HepG2 (cell line): ENCODE data around the gene THRAP3. TPM values are rescaled to one million over a fixed set of nuclear protein-coding genes. Genes with fewer than 3 reads are reported as not detected.

Experiments used
- AKNA ChIP-seq: sonication (generic); formaldehyde crosslinking; IDR thresholded peaks from 2 replicates; pipeline ENCODE4 v1.4.0; 2020; ENCODE audit warnings: missing genetic modification reagents, borderline replicate concordance
- ASH2L ChIP-seq: fragments of 300-600, 200-600 bp; sonication (generic); IDR thresholded peaks from 2 replicates; pipeline ENCODE4 v1.7.0; 2017; ENCODE audit warnings: low read depth, mild to moderate bottlenecking, moderate library complexity, mixed read lengths, low read length; ENCODE audit not compliant: insufficient read length
- DR1 ChIP-seq: sonication (generic); formaldehyde crosslinking; IDR thresholded peaks from 2 replicates; pipeline ENCODE4 v1.8.0; 2021; ENCODE audit warnings: mild to moderate bottlenecking, missing genetic modification reagents, inconsistent platforms
- MIXL1 ChIP-seq: IDR thresholded peaks from 2 replicates; pipeline ENCODE4 v1.6.1; 2016
- RAD21 ChIP-seq: fragments of 450-650 bp; formaldehyde crosslinking; IDR thresholded peaks from 2 replicates; pipeline ENCODE4 v1.5.0; 2020; ENCODE audit warnings: mild to moderate bottlenecking
- RBM22 ChIP-seq: fragments of 200-400 bp; formaldehyde crosslinking; optimal IDR thresholded peaks from 2 replicates; pipeline ENCODE3; 2017; ENCODE audit warnings: mild to moderate bottlenecking, low read length, moderate library complexity
- SMC3 ChIP-seq: IDR thresholded peaks from 2 replicates; pipeline ENCODE4 v1.6.1; 2011; ENCODE audit warnings: low read length, improper control_type of control experiment
- ZNF547 ChIP-seq: sonication (generic); formaldehyde crosslinking; IDR thresholded peaks from 2 replicates; pipeline ENCODE4 v1.5.1; 2020; ENCODE audit warnings: mild to moderate bottlenecking, missing genetic modification reagents
- polyA plus RNA-seq, 8 experiments: library from polyadenylated mRNA; depleted of rRNA in 3 of 8; stranded (reverse) in 7 of 8; unstranded in 1 of 8; fragments of >200 nt; fragmentation: Illumina TruSeq in 4 of 8; extraction: Trizol in 4 of 8; gene quantifications; 2 replicates each; pipeline versions ENCODE4 v1.2.1 to v1.2.3, GENCODE V29; 2011 to 2016; ENCODE audit warnings: low read depth in 4 of 8, missing spikeins in 1 of 8, mixed read lengths in 1 of 8; ENCODE audit not compliant: insufficient read depth in 1 of 8
- total RNA-seq, 5 experiments: library from RNA; depleted of rRNA; stranded (reverse); fragments of >200 nt; fragmentation: Illumina TruSeq; extraction: Trizol; gene quantifications; 2 replicates each; pipeline ENCODE4 v1.2.3, GENCODE V29; 2016; ENCODE audit warnings: low read depth in 1 of 5
- TF ChIP-seq, protein P1 (sequence below): sonication (generic); formaldehyde crosslinking; IDR thresholded peaks from 2 replicates; pipeline ENCODE4 v1.5.0; 2020; ENCODE audit warnings: mild to moderate bottlenecking, missing genetic modification reagents, moderate library complexity

Gene THRAP3
- total and polyA plus RNA-seq, 2 of the 13 experiments (the other 11 are each of a cell fraction or from before 2014, with no cell fraction given), result 45.0 to 92.6 TPM

DNA sequence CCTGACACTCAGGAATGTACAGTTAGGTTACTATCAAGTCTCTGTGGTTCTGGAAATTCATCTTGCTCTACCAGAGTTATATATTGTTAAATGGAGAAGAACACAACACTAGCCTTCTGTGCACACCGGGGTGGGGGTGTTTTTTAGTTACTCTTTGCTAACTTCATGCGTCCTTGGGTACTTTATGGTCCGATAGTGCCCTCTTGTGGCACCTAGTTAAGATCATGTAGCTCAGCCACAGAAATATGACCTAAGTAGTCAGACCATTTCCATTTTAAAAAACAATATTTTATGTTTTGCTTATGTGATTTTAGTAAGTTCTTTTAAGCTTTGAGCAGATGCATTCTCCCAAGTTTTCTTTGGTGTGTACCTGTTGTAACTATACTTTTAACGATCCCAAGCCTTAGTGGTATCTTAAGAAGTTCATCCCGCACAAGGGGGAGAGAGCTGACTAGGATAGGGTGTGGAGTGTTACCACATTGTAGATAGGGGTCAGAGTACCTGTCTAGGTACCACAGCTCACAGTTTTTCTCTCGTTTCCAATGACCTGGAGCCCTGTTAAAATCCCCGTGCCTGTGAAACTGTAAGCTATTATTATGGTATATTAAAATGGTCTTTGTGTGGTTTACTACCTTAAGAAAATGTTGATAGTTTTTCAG is 61.3 kb downstream of the THRAP3 start (continued):
- TF ChIP-seq, protein P1, sequence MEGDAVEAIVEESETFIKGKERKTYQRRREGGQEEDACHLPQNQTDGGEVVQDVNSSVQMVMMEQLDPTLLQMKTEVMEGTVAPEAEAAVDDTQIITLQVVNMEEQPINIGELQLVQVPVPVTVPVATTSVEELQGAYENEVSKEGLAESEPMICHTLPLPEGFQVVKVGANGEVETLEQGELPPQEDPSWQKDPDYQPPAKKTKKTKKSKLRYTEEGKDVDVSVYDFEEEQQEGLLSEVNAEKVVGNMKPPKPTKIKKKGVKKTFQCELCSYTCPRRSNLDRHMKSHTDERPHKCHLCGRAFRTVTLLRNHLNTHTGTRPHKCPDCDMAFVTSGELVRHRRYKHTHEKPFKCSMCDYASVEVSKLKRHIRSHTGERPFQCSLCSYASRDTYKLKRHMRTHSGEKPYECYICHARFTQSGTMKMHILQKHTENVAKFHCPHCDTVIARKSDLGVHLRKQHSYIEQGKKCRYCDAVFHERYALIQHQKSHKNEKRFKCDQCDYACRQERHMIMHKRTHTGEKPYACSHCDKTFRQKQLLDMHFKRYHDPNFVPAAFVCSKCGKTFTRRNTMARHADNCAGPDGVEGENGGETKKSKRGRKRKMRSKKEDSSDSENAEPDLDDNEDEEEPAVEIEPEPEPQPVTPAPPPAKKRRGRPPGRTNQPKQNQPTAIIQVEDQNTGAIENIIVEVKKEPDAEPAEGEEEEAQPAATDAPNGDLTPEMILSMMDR, result peak; percentile 80
- peak; percentile 28 for TF ChIP-seq RBM22
- TF ChIP-seq AKNA, result no peak
- peak; percentile 45 for TF ChIP-seq ASH2L
- peak; percentile 87 for TF ChIP-seq RAD21 (CRISPR knock-in tag)
- TF ChIP-seq MIXL1, result peak; percentile 62; the same call in 1 of the 2 replicates
- TF ChIP-seq ZNF547 (CRISPR knock-in tag), result no peak
- TF ChIP-seq SMC3, result peak; percentile 85
- no peak for TF ChIP-seq DR1
